Effector memory CD8-positive, alpha-beta T cell (primary cell): ENCODE results near the gene GDF10.

ENCODE experiments used
- ATAC-seq: fragments of 150-1000 bp; cut with Tn5 transposase; replicated peaks from 2 replicates; pipeline ENCODE4 v1.10.0; 2021; ENCODE audit warnings: mild to moderate bottlenecking, moderate library complexity
- DNase-seq, 3 experiments: peaks; one replicate each; pipeline ENCODE4 v3.0.0; 2021
- H3K27ac Mint-ChIP-seq, 2 donors: one replicate each; pipeline ENCODE4 v1.8.0; 2022; ENCODE audit warnings: mild to moderate bottlenecking in 2 of 2, mixed read lengths in 2 of 2, moderate library complexity in 2 of 2
- H3K27me3 Mint-ChIP-seq, 2 donors: one replicate each; pipeline ENCODE4 v1.8.0; 2022; ENCODE audit warnings: mixed read lengths in 2 of 2
- H3K36me3 Mint-ChIP-seq: one replicate; pipeline ENCODE4 v1.8.0; 2022; ENCODE audit warnings: mild to moderate bottlenecking, moderate library complexity, mixed read lengths; ENCODE audit not compliant: insufficient read depth
- H3K4me1 Mint-ChIP-seq, 2 donors: one replicate each; pipeline ENCODE4 v1.8.0; 2022; ENCODE audit warnings: low read depth in 2 of 2, mixed read lengths in 2 of 2
- H3K4me3 Mint-ChIP-seq, 2 donors: one replicate each; pipeline ENCODE4 v1.8.0; 2022; ENCODE audit warnings: mild to moderate bottlenecking in 2 of 2, mixed read lengths in 2 of 2, moderate library complexity in 2 of 2
- H3K9me3 Mint-ChIP-seq, 2 donors: one replicate each; pipeline ENCODE4 v1.8.0; 2022; ENCODE audit warnings: mixed read lengths in 2 of 2

GDF10 gene

GRCh38 chr10:47260505-47261111 lies 39.4 kb upstream of the GDF10 start:
- Mint-ChIP-seq H3K27ac (peak overlapping the region; percentile 80 to 90), H3K4me1 (peaks cover 10 to 30% of the 10 kb centered on the region in 2 donors), H3K36me3 (no peaks in the 10 kb centered on the region), H3K9me3 (no peaks in the 10 kb centered on the region), H3K27me3 (peaks cover 0 to 9% of the 10 kb centered on the region in 2 donors), H3K4me3 (peak overlapping the region in 1 of 2 donors; percentile 23)
- DNase-seq (no peak), ATAC-seq (no peak)

GRCh38 chr10:47261121-47261520 lies 38.9 kb upstream of the GDF10 start:
- H3K4me1 Mint-ChIP-seq, result peaks cover 10 to 30% of the 10 kb centered on the region in 2 donors
- H3K9me3 Mint-ChIP-seq, result no peaks in the 10 kb centered on the region
- H3K27ac Mint-ChIP-seq, result peak overlapping the region; percentile 80 to 90
- peak; percentile 48 for ATAC-seq
- H3K36me3 Mint-ChIP-seq, result no peaks in the 10 kb centered on the region
- DNase-seq, result peak in 1 of 3 experiments; percentile 8
- H3K27me3 Mint-ChIP-seq, result peaks cover 0 to 9% of the 10 kb centered on the region in 2 donors
- peak overlapping the region in 1 of 2 donors; percentile 23 for H3K4me3 Mint-ChIP-seq

- Mint-ChIP-seq H3K27me3 (peaks cover 0 to 9% of the 10 kb centered on the region in 2 donors), H3K27ac (peak overlapping the region; percentile 80 to 90), H3K4me3 (peak overlapping the region in 1 of 2 donors; percentile 23), H3K4me1 (peaks cover 10 to 30% of the 10 kb centered on the region in 2 donors), H3K36me3 (no peaks in the 10 kb centered on the region), H3K9me3 (no peaks in the 10 kb centered on the region)
- ATAC-seq (no peak), DNase-seq (no peak)
Observed at GRCh38 chr10:47261556-47261955, 38.4 kb upstream of the GDF10 start.

GRCh38 chr10:47262606-47263533 lies 37.1 kb upstream of the GDF10 start:
- H3K4me3 Mint-ChIP-seq, result no peak overlapping the region
- H3K4me1 Mint-ChIP-seq, result peaks cover 7 to 19% of the 10 kb centered on the region in 2 donors
- no peaks in the 10 kb centered on the region for H3K9me3 Mint-ChIP-seq
- no peak overlapping the region for H3K27ac Mint-ChIP-seq
- peaks cover 0 to 9% of the 10 kb centered on the region in 2 donors for H3K27me3 Mint-ChIP-seq
- ATAC-seq (no peak), DNase-seq (no peak)
- H3K36me3 Mint-ChIP-seq, result no peaks in the 10 kb centered on the region

- peaks cover 0 to 9% of the 10 kb centered on the region in 2 donors for H3K27me3 Mint-ChIP-seq
Observed at GRCh38 chr10:47264797-47265281, 35.2 kb upstream of the GDF10 start.

GRCh38 chr10:47266602-47267001 lies 33.4 kb upstream of the GDF10 start:
- H3K36me3 Mint-ChIP-seq, result no peaks in the 10 kb centered on the region
- peaks cover 0 to 9% of the 10 kb centered on the region in 2 donors for H3K27me3 Mint-ChIP-seq
- DNase-seq (no peak), ATAC-seq (no peak)
- H3K4me3 Mint-ChIP-seq, result no peak overlapping the region
- no peaks in the 10 kb centered on the region for H3K9me3 Mint-ChIP-seq
- H3K4me1 Mint-ChIP-seq, result peaks cover under 1 to 4% of the 10 kb centered on the region in 2 donors
- no peak overlapping the region for H3K27ac Mint-ChIP-seq

More at GRCh38 chr10:47264797-47265281, 35.2 kb upstream of the GDF10 start:
- H3K4me3 Mint-ChIP-seq, result no peak overlapping the region
- H3K4me1 Mint-ChIP-seq, result peaks cover 7 to 17% of the 10 kb centered on the region in 2 donors
- H3K36me3 Mint-ChIP-seq, result no peaks in the 10 kb centered on the region
- H3K27ac Mint-ChIP-seq, result peak overlapping the region in 1 of 2 donors; percentile 35
- DNase-seq (no peak), ATAC-seq (peak; percentile 36)
- H3K9me3 Mint-ChIP-seq, result no peaks in the 10 kb centered on the region

GRCh38 chr10:47268696-47269095 lies 31.3 kb upstream of the GDF10 start:
- Mint-ChIP-seq H3K4me1 (peaks cover 0 to 4% of the 10 kb centered on the region in 2 donors), H3K27me3 (peaks cover 0 to 5% of the 10 kb centered on the region in 2 donors)
- DNase-seq, result no peak

GRCh38 chr10:47269294-47269693 lies 30.7 kb upstream of the GDF10 start:
- Mint-ChIP-seq H3K27me3 (no peaks in the 10 kb centered on the region), H3K36me3 (no peaks in the 10 kb centered on the region), H3K4me1 (peaks cover 0 to 4% of the 10 kb centered on the region in 2 donors), H3K27ac (no peak overlapping the region), H3K9me3 (no peaks in the 10 kb centered on the region), H3K4me3 (no peak overlapping the region)
- DNase-seq (no peak), ATAC-seq (no peak)

More at GRCh38 chr10:47268696-47269095, 31.3 kb upstream of the GDF10 start:
- no peak overlapping the region for H3K4me3 Mint-ChIP-seq
- ATAC-seq, result no peak
- no peaks in the 10 kb centered on the region for H3K9me3 Mint-ChIP-seq
- H3K27ac Mint-ChIP-seq, result no peak overlapping the region
- H3K36me3 Mint-ChIP-seq, result no peaks in the 10 kb centered on the region

- DNase-seq, result no peak
- no peak for ATAC-seq
- Mint-ChIP-seq H3K4me3 (no peak overlapping the region), H3K27ac (no peak overlapping the region), H3K27me3 (peaks cover 0 to 6% of the 10 kb centered on the region in 2 donors), H3K36me3 (no peaks in the 10 kb centered on the region), H3K4me1 (peaks cover 2 to 12% of the 10 kb centered on the region in 2 donors), H3K9me3 (no peaks in the 10 kb centered on the region)
Observed at GRCh38 chr10:47276071-47276470, 23.9 kb upstream of the GDF10 start.

- H3K27me3 Mint-ChIP-seq, result peaks cover 0 to 6% of the 10 kb centered on the region in 2 donors
- DNase-seq, result no peak
- no peaks in the 10 kb centered on the region for H3K9me3 Mint-ChIP-seq
- H3K36me3 Mint-ChIP-seq, result no peaks in the 10 kb centered on the region
- peaks cover 2 to 12% of the 10 kb centered on the region in 2 donors for H3K4me1 Mint-ChIP-seq
- ATAC-seq, result no peak
- H3K27ac Mint-ChIP-seq, result no peak overlapping the region
- H3K4me3 Mint-ChIP-seq, result no peak overlapping the region
Observed at GRCh38 chr10:47276576-47277351, 23.2 kb upstream of the GDF10 start.

GRCh38 chr10:47277352-47278151 lies 22.4 kb upstream of the GDF10 start:
- Mint-ChIP-seq H3K27ac (no peak overlapping the region), H3K4me3 (no peak overlapping the region), H3K9me3 (no peaks in the 10 kb centered on the region), H3K27me3 (peaks cover 0 to 14% of the 10 kb centered on the region in 2 donors), H3K4me1 (peaks cover 2 to 12% of the 10 kb centered on the region in 2 donors), H3K36me3 (no peaks in the 10 kb centered on the region)
- peak; percentile 31 for ATAC-seq
- DNase-seq, result no peak

GRCh38 chr10:47278152-47278473 lies 21.9 kb upstream of the GDF10 start:
- Mint-ChIP-seq H3K4me3 (no peak overlapping the region), H3K27ac (no peak overlapping the region), H3K36me3 (no peaks in the 10 kb centered on the region), H3K27me3 (peaks cover 0 to 16% of the 10 kb centered on the region in 2 donors), H3K9me3 (no peaks in the 10 kb centered on the region), H3K4me1 (peaks cover 2 to 12% of the 10 kb centered on the region in 2 donors)
- ATAC-seq, result no peak
- no peak for DNase-seq
